ENCODE data around the gene ARFIP1.

The ARFIP1 gene

DNA sequence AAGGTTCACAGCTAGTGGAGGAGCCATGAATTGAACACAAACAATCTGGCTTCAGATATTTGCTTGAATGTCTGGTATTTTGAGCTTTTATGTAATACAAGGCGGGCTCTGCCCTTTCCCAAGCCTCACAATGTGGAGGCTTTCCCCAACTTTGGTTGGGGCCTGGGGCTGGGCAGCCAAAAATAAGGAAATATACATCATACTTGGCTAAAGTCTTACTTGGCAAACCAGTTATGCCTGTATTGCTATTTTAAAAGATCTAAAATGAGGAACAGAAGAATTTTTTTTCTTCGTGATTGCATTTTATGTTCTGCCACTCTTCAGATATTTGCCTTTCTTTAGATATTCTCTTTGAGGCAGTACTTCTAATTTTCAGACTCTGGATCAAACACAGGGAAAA, 26.1 kb downstream of the ARFIP1 start:
- TF ChIP-seq ZBTB7A (IDR thresholded peaks at IDR 0.05; ENCODE audit: low read depth) (no peak), YY1 (IDR thresholded peaks at IDR 0.05; ENCODE audit: low read depth) (no peak), RAD21 (IDR thresholded peaks at IDR 0.05; ENCODE audit: low read depth) (no peak), NFIC (IDR thresholded peaks at IDR 0.05) (no peak)

DNA sequence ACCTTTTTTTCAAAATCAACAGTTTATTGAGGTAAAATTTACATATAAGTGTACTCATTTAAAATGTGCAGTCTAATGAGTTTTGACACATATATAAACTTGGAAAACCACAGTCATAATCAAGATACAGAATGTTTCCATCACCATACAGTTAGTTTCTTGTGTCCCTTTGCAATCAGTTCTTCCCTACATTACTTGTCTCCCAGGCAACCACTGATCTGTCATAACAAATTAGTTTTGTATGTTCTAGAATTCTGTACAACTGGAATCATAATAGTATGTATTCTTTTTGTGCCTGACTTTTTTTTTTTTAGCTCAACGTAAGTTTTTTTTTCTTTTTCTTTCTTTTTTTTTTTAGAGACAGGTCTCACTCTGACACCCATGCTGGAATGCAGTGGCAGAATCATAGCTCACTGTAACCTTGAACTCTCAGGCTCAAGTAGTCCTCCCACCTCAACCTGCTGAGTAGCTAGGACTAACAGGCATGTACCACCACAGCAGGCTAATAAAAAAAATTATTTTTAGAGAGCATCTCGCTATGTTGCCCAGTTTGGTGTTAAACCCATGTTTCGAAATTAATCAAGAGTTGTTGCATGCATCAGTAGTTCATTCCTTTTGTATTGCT, 26.9 kb downstream of the ARFIP1 start:
- TF ChIP-seq TEAD4 (IDR thresholded peaks at IDR 0.05) (no peak), EP300 (IDR thresholded peaks at IDR 0.05; ENCODE audit: borderline replicate concordance) (no peak), RAD21 (IDR thresholded peaks at IDR 0.05; ENCODE audit: low read depth) (no peak), YY1 (IDR thresholded peaks at IDR 0.05; ENCODE audit: low read depth) (no peak), TCF12 (IDR thresholded peaks at IDR 0.05; ENCODE audit: low read depth) (no peak), ZBTB7A (IDR thresholded peaks at IDR 0.05; ENCODE audit: low read depth) (no peak), EGR1 (IDR thresholded peaks at IDR 0.05) (no peak), FOXM1 (IDR thresholded peaks at IDR 0.05; ENCODE audit: borderline replicate concordance, low read depth) (no peak), CEBPB (IDR thresholded peaks at IDR 0.05) (no peak), NFIC (IDR thresholded peaks at IDR 0.05) (no peak), TAF1 (IDR thresholded peaks at IDR 0.05; ENCODE audit: low read depth) (no peak), CREB1 (IDR thresholded peaks at IDR 0.05; ENCODE audit: low read depth) (no peak)
- TF ChIP-seq, protein P1, sequence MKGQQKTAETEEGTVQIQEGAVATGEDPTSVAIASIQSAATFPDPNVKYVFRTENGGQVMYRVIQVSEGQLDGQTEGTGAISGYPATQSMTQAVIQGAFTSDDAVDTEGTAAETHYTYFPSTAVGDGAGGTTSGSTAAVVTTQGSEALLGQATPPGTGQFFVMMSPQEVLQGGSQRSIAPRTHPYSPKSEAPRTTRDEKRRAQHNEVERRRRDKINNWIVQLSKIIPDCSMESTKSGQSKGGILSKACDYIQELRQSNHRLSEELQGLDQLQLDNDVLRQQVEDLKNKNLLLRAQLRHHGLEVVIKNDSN (IDR thresholded peaks at IDR 0.05): no peak
- TF ChIP-seq, protein P2, sequence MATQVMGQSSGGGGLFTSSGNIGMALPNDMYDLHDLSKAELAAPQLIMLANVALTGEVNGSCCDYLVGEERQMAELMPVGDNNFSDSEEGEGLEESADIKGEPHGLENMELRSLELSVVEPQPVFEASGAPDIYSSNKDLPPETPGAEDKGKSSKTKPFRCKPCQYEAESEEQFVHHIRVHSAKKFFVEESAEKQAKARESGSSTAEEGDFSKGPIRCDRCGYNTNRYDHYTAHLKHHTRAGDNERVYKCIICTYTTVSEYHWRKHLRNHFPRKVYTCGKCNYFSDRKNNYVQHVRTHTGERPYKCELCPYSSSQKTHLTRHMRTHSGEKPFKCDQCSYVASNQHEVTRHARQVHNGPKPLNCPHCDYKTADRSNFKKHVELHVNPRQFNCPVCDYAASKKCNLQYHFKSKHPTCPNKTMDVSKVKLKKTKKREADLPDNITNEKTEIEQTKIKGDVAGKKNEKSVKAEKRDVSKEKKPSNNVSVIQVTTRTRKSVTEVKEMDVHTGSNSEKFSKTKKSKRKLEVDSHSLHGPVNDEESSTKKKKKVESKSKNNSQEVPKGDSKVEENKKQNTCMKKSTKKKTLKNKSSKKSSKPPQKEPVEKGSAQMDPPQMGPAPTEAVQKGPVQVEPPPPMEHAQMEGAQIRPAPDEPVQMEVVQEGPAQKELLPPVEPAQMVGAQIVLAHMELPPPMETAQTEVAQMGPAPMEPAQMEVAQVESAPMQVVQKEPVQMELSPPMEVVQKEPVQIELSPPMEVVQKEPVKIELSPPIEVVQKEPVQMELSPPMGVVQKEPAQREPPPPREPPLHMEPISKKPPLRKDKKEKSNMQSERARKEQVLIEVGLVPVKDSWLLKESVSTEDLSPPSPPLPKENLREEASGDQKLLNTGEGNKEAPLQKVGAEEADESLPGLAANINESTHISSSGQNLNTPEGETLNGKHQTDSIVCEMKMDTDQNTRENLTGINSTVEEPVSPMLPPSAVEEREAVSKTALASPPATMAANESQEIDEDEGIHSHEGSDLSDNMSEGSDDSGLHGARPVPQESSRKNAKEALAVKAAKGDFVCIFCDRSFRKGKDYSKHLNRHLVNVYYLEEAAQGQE (IDR thresholded peaks at IDR 0.05; ENCODE audit: low read depth): no peak
- TF ChIP-seq, protein P3, sequence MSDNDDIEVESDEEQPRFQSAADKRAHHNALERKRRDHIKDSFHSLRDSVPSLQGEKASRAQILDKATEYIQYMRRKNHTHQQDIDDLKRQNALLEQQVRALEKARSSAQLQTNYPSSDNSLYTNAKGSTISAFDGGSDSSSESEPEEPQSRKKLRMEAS (IDR thresholded peaks at IDR 0.05): no peak

DNA sequence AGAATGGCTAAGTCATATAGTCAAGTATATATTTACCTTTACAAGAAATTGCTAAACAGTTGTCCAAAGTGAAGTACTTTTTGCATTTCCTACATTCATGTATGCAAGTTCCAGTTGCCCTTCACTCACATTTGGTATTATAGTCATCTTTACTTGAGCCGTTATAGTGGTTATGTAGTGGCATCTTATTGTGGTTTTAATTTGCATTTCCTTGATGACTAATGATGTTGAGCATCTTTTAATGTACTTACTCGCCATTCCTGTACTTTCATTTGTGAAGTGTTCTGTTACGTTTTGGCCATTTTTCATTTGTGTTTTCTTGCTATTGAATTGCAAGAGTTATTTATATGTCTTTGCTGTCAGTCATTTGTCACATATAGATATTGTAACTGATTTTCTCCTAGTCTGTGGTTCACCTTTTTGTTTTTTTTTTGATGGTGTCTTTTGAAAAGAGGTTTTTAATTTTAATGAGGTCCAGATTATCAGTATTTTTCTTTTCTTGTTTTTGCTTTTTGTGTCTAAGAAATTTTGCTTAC, 27.6 kb downstream of the ARFIP1 start:
- TF ChIP-seq CREB1 (IDR thresholded peaks at IDR 0.05; ENCODE audit: low read depth): no peak
- TF ChIP-seq NFIC (IDR thresholded peaks at IDR 0.05): no peak
- TF ChIP-seq FOXM1 (IDR thresholded peaks at IDR 0.05; ENCODE audit: borderline replicate concordance, low read depth): no peak
- TF ChIP-seq TEAD4 (IDR thresholded peaks at IDR 0.05): no peak
- TF ChIP-seq TAF1 (IDR thresholded peaks at IDR 0.05; ENCODE audit: low read depth): no peak
- TF ChIP-seq, protein P1 (IDR thresholded peaks at IDR 0.05): no peak
- no peak for TF ChIP-seq RAD21 (IDR thresholded peaks at IDR 0.05; ENCODE audit: low read depth)
- no peak for TF ChIP-seq EP300 (IDR thresholded peaks at IDR 0.05; ENCODE audit: borderline replicate concordance)
- TF ChIP-seq YY1 (IDR thresholded peaks at IDR 0.05; ENCODE audit: low read depth): no peak
- TF ChIP-seq EGR1 (IDR thresholded peaks at IDR 0.05): no peak
- TF ChIP-seq, protein P3 (IDR thresholded peaks at IDR 0.05): no peak
- TF ChIP-seq ZBTB7A (IDR thresholded peaks at IDR 0.05; ENCODE audit: low read depth): no peak
- TF ChIP-seq, protein P2 (IDR thresholded peaks at IDR 0.05; ENCODE audit: low read depth): no peak
- no peak for TF ChIP-seq CEBPB (IDR thresholded peaks at IDR 0.05)
- TF ChIP-seq TCF12 (IDR thresholded peaks at IDR 0.05; ENCODE audit: low read depth): no peak

DNA sequence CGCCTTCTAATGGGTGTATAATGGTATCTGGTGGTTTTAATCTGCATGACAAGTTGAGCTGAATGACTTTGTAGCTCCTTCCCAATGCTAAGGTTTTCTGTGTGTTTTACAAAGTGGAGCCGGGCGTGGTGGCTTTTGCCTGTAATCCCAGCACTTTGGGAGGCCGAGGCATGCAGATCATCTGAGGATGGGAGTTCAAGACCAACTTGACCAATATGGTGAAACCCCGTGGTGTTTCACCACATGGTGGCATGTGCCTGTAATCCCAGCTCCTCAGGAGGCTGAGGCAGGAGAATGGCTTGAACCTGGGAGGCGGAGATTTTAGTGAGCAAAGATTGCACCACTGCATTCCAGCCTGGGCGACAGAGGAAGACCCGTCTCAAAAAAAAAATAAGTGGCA, 28.9 kb downstream of the ARFIP1 start:
- TF ChIP-seq ZBTB7A (IDR thresholded peaks at IDR 0.05; ENCODE audit: low read depth) (no peak), TEAD4 (IDR thresholded peaks at IDR 0.05) (peak; percentile 78), NFIC (IDR thresholded peaks at IDR 0.05) (no peak), CEBPB (IDR thresholded peaks at IDR 0.05) (peak; percentile 77), TCF12 (IDR thresholded peaks at IDR 0.05; ENCODE audit: low read depth) (no peak), EP300 (IDR thresholded peaks at IDR 0.05; ENCODE audit: borderline replicate concordance) (no peak; the same call in 1 of the 2 replicates)
- TF ChIP-seq, protein P2 (IDR thresholded peaks at IDR 0.05; ENCODE audit: low read depth): no peak

Measured in Ishikawa (cell line).